GM12873 (cell line): Measurements from ENCODE around the gene NPTX2.

Experiments
- CTCF ChIP-seq: IDR thresholded peaks from 2 replicates; pipeline ENCODE4 v1.5.1; 2012; ENCODE audit warnings: low read depth, mild to moderate bottlenecking, moderate library complexity, low read length, control low read depth; ENCODE audit not compliant: insufficient read depth; ENCODE audit errors: missing control alignments

The NPTX2 gene

GRCh38 chr7:98656899-98657298 is 39.8 kb downstream of the NPTX2 start:
- TF ChIP-seq CTCF = no peak

- no peak for TF ChIP-seq CTCF
Measured at GRCh38 chr7:98657736-98658135, 40.7 kb downstream of the NPTX2 start.

GRCh38 chr7:98659756-98660155 is 42.7 kb downstream of the NPTX2 start:
- no peak for TF ChIP-seq CTCF

GRCh38 chr7:98661607-98662006 is 44.5 kb downstream of the NPTX2 start:
- TF ChIP-seq CTCF = no peak

- no peak for TF ChIP-seq CTCF
Measured at GRCh38 chr7:98662289-98662688, 45.2 kb downstream of the NPTX2 start.

- TF ChIP-seq CTCF = no peak
Measured at GRCh38 chr7:98664882-98665281, 47.8 kb downstream of the NPTX2 start.

- no peak for TF ChIP-seq CTCF
Measured at GRCh38 chr7:98668255-98668654, 51.2 kb downstream of the NPTX2 start.
